Left ventricle myocardium inferior (tissue), 1 donor: ENCODE results near the gene B3GALT6. TPM values are rescaled to one million over a fixed set of nuclear protein-coding genes. Genes with fewer than 3 reads are reported as not detected.

Source experiments
- DNase-seq: peaks from one replicate; pipeline ENCODE4 v3.0.0-alpha.2; 2020
- H3K27ac ChIP-seq: fragments of 200-600 bp; replicated peaks from 2 replicates; pipeline ENCODE4 v1.8.0; 2021
- H3K27me3 ChIP-seq: fragments of 200-600 bp; 2 replicates; pipeline ENCODE4 v1.8.0; 2021; ENCODE audit warnings: low read depth
- H3K36me3 ChIP-seq: fragments of 200-600 bp; 2 replicates; pipeline ENCODE4 v1.8.0; 2021
- H3K4me1 ChIP-seq: fragments of 200-600 bp; 2 replicates; pipeline ENCODE4 v1.8.0; 2021
- H3K4me3 ChIP-seq: fragments of 200-600 bp; 2 replicates; pipeline ENCODE4 v1.8.0; 2021; ENCODE audit warnings: mild to moderate bottlenecking, moderate library complexity
- H3K9me3 ChIP-seq: fragments of 200-600 bp; replicated peaks from 2 replicates; pipeline ENCODE4 v1.8.0; 2021
- CTCF ChIP-seq: fragments of 200-600 bp; IDR thresholded peaks from 2 replicates; pipeline ENCODE4 v1.8.0; 2021; ENCODE audit warnings: antibody characterized with exemption, mild to moderate bottlenecking, borderline replicate concordance
- intact Hi-C: fragments of 100-400 bp; cut with micrococcal nuclease; formaldehyde crosslinking; loops from one replicate; pipeline ENCODE4 v1.11.0; 2022
- total RNA-seq: library from RNA; stranded (reverse); fragmentation: NEBNext Ultra II Directional; extraction: Animal tissue kit (Norgen Biotek cat#: 25700); gene quantifications from one replicate; pipeline ENCODE4 v1.2.1, GENCODE V29; 2021
- donor health status: DM: no; HTN: yes; CAD: no; lungs with severe emphysema.

Gene B3GALT6
- total RNA-seq, 1 donor from 2014 or later, result 7.9 TPM

DNA sequence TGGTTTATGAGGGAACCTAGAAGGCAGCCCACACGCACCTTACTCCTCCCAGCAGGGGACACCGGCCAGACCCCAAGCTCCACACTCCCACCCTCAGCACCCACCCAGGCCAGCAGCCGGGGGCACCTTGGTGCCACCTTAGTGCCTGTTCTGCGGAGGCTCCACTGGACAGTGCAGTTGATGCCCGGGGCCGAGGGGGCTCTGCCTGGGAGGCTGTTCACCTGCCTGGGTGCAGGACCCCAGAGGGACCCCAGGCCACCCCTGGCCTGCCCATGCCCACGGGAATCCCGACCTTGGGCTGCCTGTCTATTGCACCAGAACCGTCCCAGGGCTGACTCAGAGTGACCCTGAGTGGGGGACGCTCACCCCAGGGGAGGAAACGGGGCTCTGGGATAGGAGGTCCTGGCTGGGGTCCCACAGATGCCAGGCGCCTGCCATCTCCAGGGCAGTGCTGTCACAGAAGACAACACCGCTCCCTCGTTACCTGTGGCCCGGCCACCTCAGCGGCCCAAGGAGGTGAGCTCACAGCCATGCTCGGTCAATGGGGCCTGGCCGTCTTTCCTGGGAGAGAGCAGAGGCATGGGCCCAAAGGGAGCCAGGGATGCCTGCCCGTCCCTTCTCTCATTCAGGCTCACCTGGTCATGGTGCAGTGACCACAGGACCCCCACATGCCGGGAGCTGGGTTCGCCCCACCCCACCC is 48.9 kb downstream of the B3GALT6 start:
- H3K4me3 ChIP-seq, result no peak overlapping the region
- H3K4me1 ChIP-seq, result peaks cover 11% of the 10 kb centered on the region
- no peaks in the 10 kb centered on the region for H3K9me3 ChIP-seq
- TF ChIP-seq CTCF, result no peak
- intact Hi-C loops, result no loop called here
- peak overlapping the region; percentile 68 for H3K27ac ChIP-seq
- no peak for DNase-seq
- H3K36me3 ChIP-seq, result no peaks in the 10 kb centered on the region
- peaks cover 15% of the 10 kb centered on the region for H3K27me3 ChIP-seq

DNA sequence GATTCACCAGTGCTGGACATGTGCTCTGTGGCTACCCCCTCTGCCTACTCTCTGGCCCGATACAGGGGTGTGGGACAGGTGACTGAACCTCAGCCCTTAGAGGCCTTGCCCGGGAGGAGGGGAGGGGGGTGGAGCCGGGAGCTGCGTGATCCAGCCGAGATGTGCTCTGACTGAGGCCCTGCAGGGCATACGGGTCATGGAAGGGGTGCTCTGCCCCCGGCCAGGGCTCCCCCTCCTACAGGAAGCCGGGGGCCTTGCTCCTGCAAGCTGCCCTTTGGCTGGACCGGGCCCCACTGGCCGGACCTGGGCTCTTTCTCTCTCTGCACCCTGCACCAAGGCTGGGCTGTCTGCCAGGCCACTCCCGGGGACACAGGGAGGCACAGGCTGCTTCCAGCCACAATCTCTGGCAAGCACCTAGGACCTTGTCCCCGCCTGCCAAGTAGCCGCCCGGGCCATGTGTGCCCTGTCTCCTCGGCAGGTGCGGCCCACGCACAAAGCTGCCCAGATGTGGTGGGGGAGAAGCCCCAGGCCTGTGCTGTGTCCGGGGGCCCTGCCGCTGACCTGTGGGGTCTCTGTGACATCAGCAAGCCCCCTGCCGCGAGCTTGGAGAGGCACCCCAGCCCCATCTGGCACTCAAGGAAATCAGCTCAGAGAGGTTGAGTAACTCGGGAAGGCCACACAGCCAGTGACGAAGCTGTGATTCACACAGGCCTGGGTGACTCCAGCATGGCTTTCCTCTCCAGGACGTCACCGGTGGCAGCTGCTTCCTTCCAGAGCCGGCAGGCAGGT is 49.7 kb downstream of the B3GALT6 start:
- Histone ChIP-seq H3K27ac (peak overlapping the region; percentile 68), H3K4me3 (no peak overlapping the region), H3K4me1 (peaks cover 11% of the 10 kb centered on the region), H3K9me3 (no peaks in the 10 kb centered on the region), H3K36me3 (no peaks in the 10 kb centered on the region), H3K27me3 (peaks cover 23% of the 10 kb centered on the region)
- peak; percentile 85 for DNase-seq
- no peak for TF ChIP-seq CTCF
- intact Hi-C loops, result no loop called here

DNA sequence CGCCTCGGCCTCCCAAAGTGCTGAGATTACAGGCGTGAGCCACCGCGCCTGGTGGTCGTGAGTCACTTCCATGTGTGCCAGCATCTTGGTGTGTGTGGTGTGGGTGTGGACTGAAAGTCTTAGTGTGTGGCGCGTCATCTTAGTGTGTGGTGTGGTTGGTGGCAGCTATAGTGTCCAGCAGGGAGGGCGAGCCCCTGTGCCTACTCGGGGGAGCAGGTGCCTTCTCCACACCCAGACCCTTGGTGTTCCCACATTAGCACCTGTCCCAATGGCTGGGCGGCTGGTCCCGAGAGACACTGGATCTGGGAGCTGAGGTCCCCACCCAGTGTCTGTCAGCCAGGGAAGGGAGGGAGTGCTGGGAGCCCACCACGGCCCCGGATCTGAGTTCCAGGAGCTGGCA is 51.0 kb downstream of the B3GALT6 start:
- no peak for TF ChIP-seq CTCF
- Histone ChIP-seq H3K27ac (no peak overlapping the region), H3K36me3 (no peaks in the 10 kb centered on the region), H3K9me3 (no peaks in the 10 kb centered on the region), H3K27me3 (peaks cover 34% of the 10 kb centered on the region), H3K4me3 (no peak overlapping the region), H3K4me1 (peaks cover 11% of the 10 kb centered on the region)
- intact Hi-C loops, result no loop called here
- DNase-seq, result no peak

DNA sequence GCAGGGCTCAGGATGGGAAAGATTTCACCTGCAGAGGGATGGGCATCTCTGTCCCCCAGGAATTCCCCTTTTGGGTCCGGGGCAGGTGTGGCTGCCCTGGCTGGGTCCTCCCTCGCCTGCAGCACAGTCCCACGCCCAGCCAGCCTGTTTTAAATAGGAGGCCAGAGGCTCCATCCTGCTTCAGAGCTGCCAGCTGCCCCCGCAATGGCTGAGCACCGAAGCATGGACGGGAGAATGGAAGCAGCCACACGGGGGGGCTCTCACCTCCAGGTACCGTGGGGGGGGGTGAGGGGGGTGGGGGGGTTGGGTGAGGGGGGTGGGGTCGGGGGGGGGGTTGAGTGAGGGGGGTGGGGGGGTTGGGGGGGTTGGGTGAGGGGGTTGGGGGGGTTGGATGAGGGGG is 51.8 kb downstream of the B3GALT6 start:
- H3K27me3 ChIP-seq, result peaks cover 34% of the 10 kb centered on the region
- DNase-seq, result no peak
- intact Hi-C loops, result no loop called here
- peaks cover 11% of the 10 kb centered on the region for H3K4me1 ChIP-seq
- H3K9me3 ChIP-seq, result no peaks in the 10 kb centered on the region
- H3K4me3 ChIP-seq, result no peak overlapping the region
- no peak overlapping the region for H3K27ac ChIP-seq
- no peaks in the 10 kb centered on the region for H3K36me3 ChIP-seq
- TF ChIP-seq CTCF, result no peak

Other genes with a start within 250 kb of the B3GALT6 start
- 34.0 TPM for gene HES4, start 232.1 kb upstream of the B3GALT6 start, total RNA-seq
- gene ISG15, start 218.7 kb upstream of the B3GALT6 start, total RNA-seq, result 14.5 TPM
- gene AGRN, start 212.1 kb upstream of the B3GALT6 start, total RNA-seq, result 13.0 TPM
- not detected for gene RNF223, start 157.9 kb upstream of the B3GALT6 start, total RNA-seq
- gene C1orf159, start 116.1 kb upstream of the B3GALT6 start, total RNA-seq, result 3.8 TPM
- not detected for gene TTLL10, start 58.4 kb upstream of the B3GALT6 start, total RNA-seq
- not detected for gene TNFRSF18, start 25.6 kb upstream of the B3GALT6 start, total RNA-seq
- 2.2 TPM for gene TNFRSF4, start 18.1 kb upstream of the B3GALT6 start, total RNA-seq
- 114 TPM for gene SDF4, start 236 bp upstream of the B3GALT6 start, total RNA-seq
- gene C1QTNF12, start 14.5 kb downstream of the B3GALT6 start, total RNA-seq, result 0.55 TPM
- 36.9 TPM for gene UBE2J2, start 41.6 kb downstream of the B3GALT6 start, total RNA-seq
- gene SCNN1D, start 48.2 kb downstream of the B3GALT6 start, total RNA-seq, result 3.5 TPM
- gene ACAP3, start 75.7 kb downstream of the B3GALT6 start, total RNA-seq, result 49.7 TPM
- gene PUSL1, start 76.4 kb downstream of the B3GALT6 start, total RNA-seq, result 10.4 TPM
- gene INTS11, start 92.4 kb downstream of the B3GALT6 start, total RNA-seq, result 70.1 TPM
- gene CPTP, start 92.6 kb downstream of the B3GALT6 start, total RNA-seq, result 99.2 TPM
- gene TAS1R3, start 99.0 kb downstream of the B3GALT6 start, total RNA-seq, result 0.93 TPM
- gene DVL1, start 117.2 kb downstream of the B3GALT6 start, total RNA-seq, result 93.0 TPM
- 20.2 TPM for gene MXRA8, start 126.3 kb downstream of the B3GALT6 start, total RNA-seq
- 219 TPM for gene AURKAIP1, start 143.0 kb downstream of the B3GALT6 start, total RNA-seq
- gene CCNL2, start 167.1 kb downstream of the B3GALT6 start, total RNA-seq, result 46.1 TPM
- gene MRPL20, start 175.1 kb downstream of the B3GALT6 start, total RNA-seq, result 135 TPM
- gene ANKRD65, start 189.0 kb downstream of the B3GALT6 start, total RNA-seq, result 1.7 TPM
- gene VWA1, start 203.5 kb downstream of the B3GALT6 start, total RNA-seq, result 13.7 TPM
- 2.8 TPM for gene ATAD3C, start 217.5 kb downstream of the B3GALT6 start, total RNA-seq
- 8.3 TPM for gene ATAD3B, start 239.5 kb downstream of the B3GALT6 start, total RNA-seq